A673 (cell line): ENCODE results near the gene CAD. TPM values are rescaled to one million over a fixed set of nuclear protein-coding genes. Genes with fewer than 3 reads are reported as not detected.

Experiments used
- BruUV-seq: library from RNA; stranded (reverse); fragments of 400-500 nt; replicated peaks from 2 replicates; lab custom pipeline; 2021; lab: Mats Ljungman, UMichigan
- CTCF ChIA-PET: fragments of 300-600 bp; sonication (Branson Sonifier 250); formaldehyde crosslinking; loops from one replicate; lab custom pipeline; 2022; ENCODE audit warnings: antibody characterized with exemption; lab: Charles Lee
- POLR2A ChIA-PET: fragments of 300-600 bp; sonication (Branson Sonifier 250); formaldehyde crosslinking; loops from one replicate; lab custom pipeline; 2022; ENCODE audit warnings: antibody characterized with exemption; ENCODE audit not compliant: low non-redundant PET; lab: Charles Lee
- DNase-seq: peaks from one replicate; pipeline ENCODE4 v3.0.0-alpha.2; 2015; ENCODE audit warnings: low spot score
- H3K27ac ChIP-seq: fragments of 200-600 bp; sonication (generic); 2 replicates; pipeline ENCODE4 v1.5.1; 2016; ENCODE audit warnings: mixed run types, low read depth, mild to moderate bottlenecking, mixed read lengths, antibody characterized with exemption, low read length; ENCODE audit not compliant: poor library complexity, severe bottlenecking
- H3K27me3 ChIP-seq: fragments of 200-600 bp; sonication (generic); replicated peaks from 2 replicates; pipeline ENCODE4 v1.6.1; 2017; ENCODE audit warnings: mixed run types, low read depth, mild to moderate bottlenecking, mixed read lengths, antibody characterized with exemption, low read length; ENCODE audit not compliant: insufficient read depth, poor library complexity
- H3K36me3 ChIP-seq: fragments of 200-600 bp; sonication (generic); 2 replicates; pipeline ENCODE4 v1.6.1; 2016; ENCODE audit warnings: mixed run types, mild to moderate bottlenecking, mixed read lengths, antibody characterized with exemption, low read length; ENCODE audit not compliant: insufficient read depth, poor library complexity, severe bottlenecking
- H3K4me1 ChIP-seq: fragments of 200-600 bp; sonication (generic); 2 replicates; pipeline ENCODE4 v1.6.1; 2017; ENCODE audit warnings: mixed run types, mild to moderate bottlenecking, mixed read lengths, antibody characterized with exemption, low read length; ENCODE audit not compliant: insufficient read depth, poor library complexity, severe bottlenecking
- H3K4me3 ChIP-seq: fragments of 200-600 bp; sonication (generic); 2 replicates; pipeline ENCODE4 v1.5.1; 2016; ENCODE audit warnings: low read depth, mixed run types, mild to moderate bottlenecking, mixed read lengths, low read length; ENCODE audit not compliant: poor library complexity, severe bottlenecking
- H3K9me3 ChIP-seq: fragments of 200-600 bp; sonication (generic); 2 replicates; pipeline ENCODE4 v1.6.1; 2016; ENCODE audit warnings: mixed run types, low read depth, mild to moderate bottlenecking, mixed read lengths, antibody characterized with exemption, low read length; ENCODE audit not compliant: poor library complexity, severe bottlenecking
- EZH2 ChIP-seq: fragments of 200-600 bp; sonication (generic); IDR thresholded peaks from 2 replicates; pipeline ENCODE4 v1.6.1; 2017; ENCODE audit warnings: borderline replicate concordance, low read depth, mild to moderate bottlenecking, mixed read lengths, antibody characterized with exemption, low read length; ENCODE audit not compliant: poor library complexity, severe bottlenecking
- intact Hi-C: fragments of 100-400 bp; cut with micrococcal nuclease; formaldehyde crosslinking; loops from one replicate; pipeline ENCODE4 v1.10.0; 2022; ENCODE audit not compliant: unreplicated experiment
- total RNA-seq: library from RNA; stranded (reverse); gene quantifications from 2 replicates; pipeline ENCODE4 v1.2.3, GENCODE V29; 2021
- TF ChIP-seq, protein P1 (sequence below): fragments of 300-800, 200-600 bp; sonication (generic); conservative IDR thresholded peaks from 2 replicates; pipeline ENCODE4 v1.5.1; 2017; ENCODE audit warnings: low read depth, mild to moderate bottlenecking, antibody characterized with exemption, low read length, moderate library complexity, mixed read lengths

Gene CAD
- total RNA-seq, 1 experiment from 2014 or later, result 194 TPM

- TF ChIP-seq, protein P1, sequence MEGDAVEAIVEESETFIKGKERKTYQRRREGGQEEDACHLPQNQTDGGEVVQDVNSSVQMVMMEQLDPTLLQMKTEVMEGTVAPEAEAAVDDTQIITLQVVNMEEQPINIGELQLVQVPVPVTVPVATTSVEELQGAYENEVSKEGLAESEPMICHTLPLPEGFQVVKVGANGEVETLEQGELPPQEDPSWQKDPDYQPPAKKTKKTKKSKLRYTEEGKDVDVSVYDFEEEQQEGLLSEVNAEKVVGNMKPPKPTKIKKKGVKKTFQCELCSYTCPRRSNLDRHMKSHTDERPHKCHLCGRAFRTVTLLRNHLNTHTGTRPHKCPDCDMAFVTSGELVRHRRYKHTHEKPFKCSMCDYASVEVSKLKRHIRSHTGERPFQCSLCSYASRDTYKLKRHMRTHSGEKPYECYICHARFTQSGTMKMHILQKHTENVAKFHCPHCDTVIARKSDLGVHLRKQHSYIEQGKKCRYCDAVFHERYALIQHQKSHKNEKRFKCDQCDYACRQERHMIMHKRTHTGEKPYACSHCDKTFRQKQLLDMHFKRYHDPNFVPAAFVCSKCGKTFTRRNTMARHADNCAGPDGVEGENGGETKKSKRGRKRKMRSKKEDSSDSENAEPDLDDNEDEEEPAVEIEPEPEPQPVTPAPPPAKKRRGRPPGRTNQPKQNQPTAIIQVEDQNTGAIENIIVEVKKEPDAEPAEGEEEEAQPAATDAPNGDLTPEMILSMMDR, result 0 out of 2 replicates have a peak, but pooled peaks have one; percentile 8
- TF ChIP-seq EZH2, result no peak
- intact Hi-C loops, result loop anchor here (5.0 kb wide), 3 partner anchors 40 to 110 kb away; partner anchors contain the start of genes EIF2B4 and SNX17
- ChIA-PET POLR2A (interaction anchor here (0.6 kb wide), 1 partner anchor 29 kb away, joined by 3 read pairs; no protein-coding TSS in a partner anchor), CTCF (interaction anchor here (0.7 to 1.4 kb wide), 3 partner anchors 17 to 40 kb away, joined by 3 to 11 read pairs (median 6); no protein-coding TSS in a partner anchor)
- peak; percentile 90 for DNase-seq
- BruUV-seq, result no TSS peak
- H3K4me3 ChIP-seq, result peak within 1 kb of the TSS; percentile 92
- no peaks in the 10 kb centered on the region for H3K9me3 ChIP-seq
- H3K27me3 ChIP-seq, result peaks cover 4% of the 10 kb centered on the region
- peaks cover 9% of the 10 kb centered on the region for H3K36me3 ChIP-seq
- H3K27ac ChIP-seq, result peak within 1 kb of the TSS; percentile 80
- peaks cover 11% of the 10 kb centered on the region for H3K4me1 ChIP-seq
These were observed 45.5 kb downstream of the CAD start, which contains the start of gene SLC30A3 for GRCh38 chr2:27262379-27263286. Gene SLC30A3 (minus strand): TSS chr2:27263047. CDS start chr2:27262906, 141 bp downstream.

DNA sequence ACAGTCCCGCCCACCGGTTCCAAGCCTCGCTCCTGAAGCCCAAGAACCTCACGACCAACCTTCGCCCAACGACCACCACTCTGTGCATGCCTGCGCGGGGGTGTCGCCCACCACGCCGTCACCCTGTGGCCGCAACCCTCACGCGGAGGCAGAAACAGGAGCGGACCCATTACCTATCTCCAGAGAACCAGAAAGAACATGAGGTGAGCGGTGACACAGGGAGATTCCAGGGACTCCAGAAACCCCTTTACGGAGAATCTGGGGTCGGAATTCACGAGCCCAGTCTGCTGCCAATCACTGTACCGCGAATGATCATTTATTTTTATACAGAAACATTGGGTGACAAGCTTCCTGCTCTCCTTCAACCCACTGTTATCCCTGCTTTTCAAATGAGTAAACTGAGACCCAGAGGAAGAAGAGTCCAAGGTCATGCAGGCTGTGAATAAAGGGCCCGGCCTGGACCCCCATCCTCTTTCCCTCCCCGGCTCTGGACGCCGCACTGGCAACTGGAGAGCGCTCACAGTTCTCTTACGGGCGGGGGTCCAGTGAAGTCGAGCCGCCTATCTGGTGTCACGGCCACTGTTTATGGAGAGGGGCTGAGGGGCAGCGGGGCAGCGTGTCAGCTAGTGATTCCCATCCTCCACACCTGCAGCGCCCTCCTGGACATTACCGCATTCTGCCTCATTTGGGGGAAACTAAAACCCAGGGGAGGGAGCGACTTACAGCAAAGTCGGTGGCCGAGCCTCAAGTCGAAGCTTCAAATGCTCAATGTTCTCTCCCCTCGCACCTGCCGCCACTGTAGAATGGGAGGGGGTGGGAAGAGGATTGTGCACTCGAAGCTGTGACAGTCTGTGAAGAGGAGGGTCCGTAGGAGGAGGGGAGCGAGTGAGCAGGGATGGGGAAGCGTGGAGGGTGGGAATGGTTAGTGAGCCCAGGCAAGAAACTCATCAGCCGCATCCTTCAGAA, 46.4 kb downstream of the CAD start:
- H3K27me3 ChIP-seq, result peaks cover 4% of the 10 kb centered on the region
- intact Hi-C loops, result loop anchor here (5.0 kb wide), 3 partner anchors 39 to 109 kb away; partner anchors contain the start of genes EIF2B4 and SNX17
- POLR2A ChIA-PET, result no interaction called here
- TF ChIP-seq, protein P1, result no peak
- no peak for TF ChIP-seq EZH2
- H3K27ac ChIP-seq, result peak overlapping the region; percentile 80
- peak overlapping the region; percentile 92 for H3K4me3 ChIP-seq
- H3K4me1 ChIP-seq, result peaks cover 11% of the 10 kb centered on the region
- H3K36me3 ChIP-seq, result peaks cover 1% of the 10 kb centered on the region
- no peak for DNase-seq
- no TSS peak for BruUV-seq
- CTCF ChIA-PET, result interaction anchor here (1.1 to 1.4 kb wide), 2 partner anchors 16 to 39 kb away, joined by 3 to 6 read pairs; no protein-coding TSS in a partner anchor
- H3K9me3 ChIP-seq, result no peaks in the 10 kb centered on the region
